Stimulated activated CD8-positive, alpha-beta memory T cell treated with anti-CD3 and anti-CD28 coated beads, Interleukin-7, amount 100 ng/mL, for 24 hours (primary cell): ENCODE results near the gene CCR5.
"Not testable (repeated sequence)": the region's sequence is repeated elsewhere in the genome, so short reads cannot be mapped to it uniquely, and the experiment has no call there.

ENCODE experiments used
- DNase-seq: peaks from one replicate; pipeline ENCODE4 v3.0.0-alpha.2; 2020; ENCODE audit warnings: low read depth

CCR5 gene

GRCh38 chr3:46370839-46371518, at the start of gene CCR5:
CCR5 (plus strand) TSS chr3:46370946; CDS start chr3:46372903, 1,957 bp downstream.
- no peak for DNase-seq

DNA sequence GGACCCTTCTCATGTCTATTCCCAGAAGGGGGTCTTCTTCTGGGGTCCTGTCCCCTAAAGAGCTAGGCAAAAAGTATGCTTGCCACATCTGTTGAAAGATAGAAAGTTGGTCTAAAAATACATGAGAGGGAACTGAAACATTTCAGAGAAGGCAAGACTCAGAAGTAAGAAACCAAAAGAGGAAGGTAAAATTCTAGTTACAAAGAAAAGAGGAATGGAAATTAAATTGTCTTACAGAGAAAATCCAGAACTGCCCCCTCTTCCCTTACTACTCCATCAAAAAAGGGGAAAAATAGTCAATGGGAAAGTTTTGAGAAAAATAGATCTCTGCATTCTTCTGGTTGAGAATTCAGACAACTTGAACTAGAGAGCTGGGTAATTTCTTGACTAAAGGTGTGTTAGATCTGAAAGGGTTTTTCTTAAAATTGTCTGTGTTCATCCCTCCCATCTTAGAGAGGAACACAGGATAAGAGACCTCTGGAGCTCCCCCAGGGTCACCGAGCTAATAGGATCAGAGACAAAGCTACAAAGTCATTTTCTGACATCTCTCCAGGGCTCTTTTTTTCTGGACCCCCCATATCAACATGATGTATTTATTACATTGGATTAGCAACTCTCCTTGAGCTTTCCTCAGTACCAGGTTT, 49.2 kb upstream of the CCR5 start:
- DNase-seq: no peak

- DNase-seq: no peak
Measured at GRCh38 chr3:46324036-46324435, 46.7 kb upstream of the CCR5 start.

GRCh38 chr3:46325645-46326300, 45.0 kb upstream of the CCR5 start:
- no peak for DNase-seq

DNA sequence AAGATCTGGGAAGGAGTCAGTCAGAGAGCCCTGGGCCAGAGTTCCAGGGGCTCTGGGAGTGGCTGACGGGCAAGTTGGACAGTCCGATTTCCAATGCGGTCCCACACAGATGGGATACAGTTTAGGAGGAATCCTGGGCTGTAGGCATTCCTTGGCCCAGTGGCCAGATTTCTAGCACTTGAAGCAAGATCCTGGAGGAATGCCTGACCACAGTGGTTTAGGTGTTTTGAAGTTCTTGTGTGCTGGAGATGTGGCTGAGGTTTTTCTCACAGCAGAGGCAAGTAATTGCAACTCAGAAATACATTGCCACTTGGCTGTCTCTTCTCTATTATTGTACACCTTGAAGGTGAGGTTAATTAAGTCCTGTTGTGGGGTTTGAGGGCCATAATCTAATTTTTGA, 40.1 kb upstream of the CCR5 start:
- DNase-seq: not testable (repeated sequence)

GRCh38 chr3:46334741-46335478, 35.8 kb upstream of the CCR5 start:
- no peak for DNase-seq

- DNase-seq: no peak
Measured at GRCh38 chr3:46335541-46335940, 35.2 kb upstream of the CCR5 start.

DNA sequence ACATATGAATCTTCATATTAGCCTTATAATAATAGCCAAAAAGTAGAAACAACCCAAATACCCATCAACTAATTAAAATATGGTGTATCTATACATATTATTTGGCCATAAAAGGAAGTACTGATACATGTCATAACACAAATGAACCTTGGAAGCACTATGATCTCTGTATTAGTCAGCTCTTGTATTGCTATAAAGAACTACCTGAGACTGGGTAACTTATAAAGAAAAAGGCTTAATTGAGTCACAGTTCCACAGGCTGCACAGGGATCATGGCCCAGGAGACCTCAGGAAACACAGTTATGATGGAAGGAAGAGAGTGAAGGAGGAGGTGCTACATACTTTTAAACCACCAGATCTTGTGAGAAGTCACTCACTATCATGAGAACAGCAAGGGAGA, 32.8 kb upstream of the CCR5 start:
- DNase-seq: no peak

DNA sequence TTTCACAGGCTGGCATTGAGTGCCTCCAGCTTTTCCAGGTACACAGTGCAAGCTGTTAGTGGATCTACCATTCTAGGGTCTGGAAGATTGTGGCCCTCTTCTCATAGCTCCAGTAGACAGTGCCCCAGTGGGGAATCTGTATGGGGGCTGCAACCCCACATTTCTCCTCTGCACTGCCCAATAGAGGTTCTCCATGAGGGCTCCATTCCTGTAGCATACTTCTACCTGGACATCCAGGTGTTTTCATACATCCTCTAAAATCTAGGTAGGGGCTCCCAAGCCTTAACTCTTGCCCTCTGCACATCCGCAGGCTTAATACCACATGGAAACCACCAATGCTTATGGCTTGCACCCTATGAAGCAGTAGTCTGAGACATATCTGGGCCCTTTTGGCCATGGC, 31.9 kb upstream of the CCR5 start:
- no peak for DNase-seq

DNA sequence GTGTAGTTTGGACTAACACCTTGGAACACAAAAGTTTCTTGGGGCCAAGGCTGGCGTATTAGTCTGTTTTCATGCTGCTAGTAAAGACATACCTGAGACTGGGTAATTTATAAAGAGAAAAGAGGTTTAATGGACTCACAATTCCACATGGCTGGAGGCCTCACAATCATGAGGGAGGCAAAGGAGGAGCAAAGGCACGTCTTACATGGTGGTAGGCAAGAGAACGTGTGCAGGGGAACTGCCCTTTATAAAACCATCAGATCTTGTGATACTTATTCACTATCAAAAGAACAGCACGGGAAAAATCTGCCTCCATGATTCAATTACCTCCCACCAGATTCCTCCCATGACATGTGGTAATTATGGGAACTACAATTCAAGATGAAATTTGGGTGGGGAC, 26.3 kb upstream of the CCR5 start:
- DNase-seq: no peak

DNA sequence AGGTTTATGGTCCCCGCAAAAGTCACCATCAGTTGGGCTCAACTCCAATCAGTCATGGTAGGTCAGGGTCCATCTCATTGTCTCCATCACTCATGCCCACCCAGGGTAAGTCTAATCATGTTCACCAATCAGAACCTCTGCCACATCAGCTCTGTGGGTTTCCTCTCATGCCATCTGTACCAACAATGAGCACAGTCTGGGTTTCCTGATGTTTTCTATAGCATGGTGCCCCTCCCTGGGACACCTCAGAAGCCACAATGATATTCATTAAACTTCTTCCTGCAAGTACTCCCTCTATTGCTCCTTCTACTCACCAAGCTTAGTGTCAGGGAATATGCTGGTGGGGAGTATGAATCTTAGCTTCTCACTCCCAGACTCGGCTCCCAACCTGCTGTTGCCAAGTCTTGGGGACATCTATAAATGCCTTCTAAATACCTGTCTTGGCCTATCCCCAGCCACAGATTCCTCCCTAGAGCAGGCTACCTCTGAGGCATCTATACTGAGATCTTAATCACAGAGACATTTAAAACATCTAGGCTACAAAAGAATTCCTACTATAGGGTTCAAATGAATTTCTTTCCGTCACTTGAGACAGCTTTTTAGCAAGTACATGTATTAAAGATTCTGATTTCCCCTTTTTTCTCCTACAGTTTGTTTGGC, 21.8 kb upstream of the CCR5 start:
- DNase-seq: no peak

DNA sequence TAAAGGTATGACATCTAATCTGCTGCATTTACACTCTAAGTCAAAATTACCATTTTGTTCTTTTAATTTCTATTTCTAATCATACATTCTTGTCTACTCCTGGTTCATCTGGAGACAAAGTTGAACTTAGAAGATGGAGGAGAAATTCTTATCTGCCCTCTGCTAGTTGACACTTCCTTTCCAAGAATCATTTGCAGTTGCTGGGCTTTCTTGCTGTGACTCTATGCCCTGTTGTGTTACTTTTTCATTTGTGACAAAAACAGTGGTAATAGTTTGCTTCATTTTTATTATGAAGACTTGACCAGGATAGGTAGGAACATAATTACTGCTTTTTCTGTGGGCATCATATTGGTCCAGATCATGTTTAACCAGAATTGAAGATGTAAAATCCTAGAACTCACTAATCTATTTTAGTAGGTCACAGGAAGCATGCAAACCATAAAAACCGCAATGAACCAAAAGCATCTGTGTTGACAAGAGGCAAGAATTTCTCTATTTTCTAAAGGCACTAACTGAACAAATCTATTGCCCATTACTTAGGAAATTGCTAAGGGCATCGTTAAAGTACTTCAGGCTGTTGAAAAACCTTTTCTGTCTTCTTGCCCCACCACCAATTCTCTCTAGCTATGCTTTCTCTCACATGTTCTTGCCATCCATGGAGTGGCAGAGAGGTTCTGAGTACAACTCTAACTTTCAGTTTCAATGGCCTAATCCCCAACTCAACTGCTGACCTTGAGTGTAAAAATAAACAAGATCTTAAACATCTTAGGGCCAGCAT, 21.1 kb upstream of the CCR5 start:
- DNase-seq: no peak

DNA sequence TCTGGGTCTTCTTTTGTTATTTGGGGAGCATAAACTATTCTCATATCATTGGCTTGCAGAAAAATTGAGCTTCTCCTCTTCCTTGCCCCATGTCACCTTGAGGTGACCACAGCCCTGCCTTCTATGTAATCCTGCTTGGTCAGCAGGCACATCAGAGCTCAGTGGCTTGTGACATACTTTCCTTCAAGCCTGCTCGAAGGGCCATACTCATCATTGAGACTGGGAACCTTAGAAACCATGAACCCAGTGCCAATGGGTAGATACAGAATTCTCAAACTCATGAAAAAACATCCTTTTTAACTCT, 20.5 kb upstream of the CCR5 start:
- no peak for DNase-seq

- DNase-seq: no peak
Measured at GRCh38 chr3:46351646-46352045, 19.1 kb upstream of the CCR5 start.

DNA sequence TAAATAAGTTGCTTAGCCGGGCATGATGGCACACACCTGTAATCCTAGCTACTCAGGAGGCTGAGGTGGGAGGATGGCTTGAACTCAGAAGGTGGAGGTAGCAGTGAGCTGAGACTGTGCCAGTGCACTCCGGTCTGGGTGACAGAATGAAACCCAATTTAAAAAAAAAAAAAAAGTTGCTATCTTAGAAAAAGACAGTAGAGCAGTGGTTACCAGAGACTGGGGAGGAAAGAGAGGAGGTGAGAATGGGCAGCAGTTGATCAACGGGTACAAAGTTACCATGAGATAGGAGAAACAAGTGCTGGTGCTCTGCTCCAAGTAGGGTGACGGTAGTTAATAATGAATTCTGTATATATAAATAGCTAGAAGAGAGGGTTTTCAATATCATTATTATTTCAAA, 17.7 kb upstream of the CCR5 start:
- no peak for DNase-seq

DNA sequence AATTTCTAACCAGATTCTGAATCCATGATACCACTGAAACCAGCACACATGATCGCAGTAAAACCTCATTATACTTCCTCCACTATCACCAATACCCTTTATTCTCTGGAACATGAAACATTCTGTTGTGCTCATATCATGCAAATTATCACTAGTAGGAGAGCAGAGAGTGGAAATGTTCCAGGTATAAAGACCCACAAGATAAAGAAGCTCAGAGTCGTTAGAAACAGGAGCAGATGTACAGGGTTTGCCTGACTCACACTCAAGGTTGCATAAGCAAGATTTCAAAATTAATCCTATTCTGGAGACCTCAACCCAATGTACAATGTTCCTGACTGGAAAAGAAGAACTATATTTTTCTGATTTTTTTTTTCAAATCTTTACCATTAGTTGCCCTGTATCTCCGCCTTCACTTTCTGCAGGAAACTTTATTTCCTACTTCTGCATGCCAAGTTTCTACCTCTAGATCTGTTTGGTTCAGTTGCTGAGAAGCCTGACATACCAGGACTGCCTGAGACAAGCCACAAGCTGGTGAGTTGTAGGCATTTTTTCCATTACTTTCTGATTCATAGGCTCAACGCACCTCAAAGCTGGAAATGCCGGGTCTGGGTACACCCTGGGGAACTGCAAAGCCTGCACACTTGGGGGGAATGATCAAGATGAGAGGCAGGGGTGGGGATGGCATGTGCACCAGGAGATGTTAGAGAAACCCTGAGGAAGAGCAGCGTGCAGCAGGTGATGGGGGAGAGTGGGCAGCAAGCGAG, 16.9 kb upstream of the CCR5 start, which contains the start of gene CCR2:
Gene CCR2, plus strand, starts transcription at position 465 of the 764 bp plus-strand sequence. CDS start 3,417 bp downstream, outside the sequence.
- DNase-seq: no peak

DNA sequence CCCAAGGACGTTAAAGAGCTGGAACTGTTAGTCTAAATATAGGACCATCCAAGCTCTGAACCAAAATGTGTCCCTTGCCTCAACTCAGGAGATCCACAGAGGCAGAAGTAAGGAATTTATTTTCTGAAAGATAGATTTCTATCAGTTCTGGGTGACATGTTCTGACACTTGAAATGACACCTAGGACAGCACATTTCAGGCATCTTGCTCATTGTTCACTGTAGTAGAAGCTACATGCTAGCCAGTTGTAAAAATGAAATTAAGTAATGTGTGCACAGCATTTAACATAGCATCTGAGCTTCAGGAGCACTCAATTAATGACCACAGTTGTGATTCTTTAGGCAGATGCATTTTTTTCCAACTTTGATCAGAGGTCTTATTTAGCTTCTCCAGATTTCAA, 16.3 kb upstream of the CCR5 start:
- no peak for DNase-seq

DNA sequence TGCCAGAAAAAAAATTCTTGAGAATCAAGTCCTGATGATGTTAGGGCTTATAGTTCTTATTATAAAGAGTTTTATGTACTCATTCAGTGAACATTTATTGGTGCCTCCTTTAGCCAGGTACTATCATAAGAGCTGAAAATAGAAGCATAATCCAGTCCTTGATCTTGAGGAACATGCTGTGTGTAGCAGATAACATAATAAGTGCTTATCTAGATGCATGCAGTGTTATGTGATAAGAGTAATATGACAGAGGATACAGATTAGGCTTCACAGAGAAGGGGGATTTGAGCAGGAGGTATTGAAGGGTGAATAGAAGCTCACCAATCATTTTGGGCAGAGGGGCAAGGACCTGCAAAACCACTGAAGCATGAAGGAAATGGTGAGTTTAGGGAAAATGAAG, 15.8 kb upstream of the CCR5 start:
- DNase-seq: no peak

GRCh38 chr3:46356276-46356675, 14.5 kb upstream of the CCR5 start:
- no peak for DNase-seq

- no peak for DNase-seq
Measured at GRCh38 chr3:46356909-46357308, 13.8 kb upstream of the CCR5 start.

DNA sequence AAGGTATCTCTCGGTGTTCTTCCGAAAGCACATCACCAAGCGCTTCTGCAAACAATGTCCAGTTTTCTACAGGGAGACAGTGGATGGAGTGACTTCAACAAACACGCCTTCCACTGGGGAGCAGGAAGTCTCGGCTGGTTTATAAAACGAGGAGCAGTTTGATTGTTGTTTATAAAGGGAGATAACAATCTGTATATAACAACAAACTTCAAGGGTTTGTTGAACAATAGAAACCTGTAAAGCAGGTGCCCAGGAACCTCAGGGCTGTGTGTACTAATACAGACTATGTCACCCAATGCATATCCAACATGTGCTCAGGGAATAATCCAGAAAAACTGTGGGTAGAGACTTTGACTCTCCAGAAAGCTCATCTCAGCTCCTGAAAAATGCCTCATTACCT, 12.3 kb upstream of the CCR5 start:
- DNase-seq: no peak
